Neural progenitor cell (in vitro differentiated cells): ENCODE measurements around the gene DNAJC15. TPM values are rescaled to one million over a fixed set of nuclear protein-coding genes. Genes with fewer than 3 reads are reported as not detected.

Experiments
- DNase-seq: peaks from one replicate; pipeline ENCODE4 v3.0.0-alpha.2; 2016; ENCODE audit warnings: low spot score
- H2AFZ ChIP-seq: fragments of 200-600 bp; sonication (generic); replicated peaks from 2 replicates; pipeline ENCODE4 v1.6.1; 2016; ENCODE audit warnings: antibody characterized with exemption
- H3F3A ChIP-seq: fragments of 200-600 bp; sonication (generic); 2 replicates; pipeline ENCODE4 v1.6.1; 2016; ENCODE audit warnings: antibody characterized with exemption, low read depth
- H3K27ac ChIP-seq: fragments of 200-600 bp; sonication (generic); 2 replicates; pipeline ENCODE4 v1.5.1; 2016; ENCODE audit warnings: mild to moderate bottlenecking
- H3K27me3 ChIP-seq: fragments of 200-600 bp; sonication (generic); 2 replicates; pipeline ENCODE4 v1.6.1; 2016; ENCODE audit warnings: mild to moderate bottlenecking, moderate library complexity
- H3K36me3 ChIP-seq: fragments of 200-600 bp; sonication (generic); 2 replicates; pipeline ENCODE4 v1.5.1; 2016
- H3K4me1 ChIP-seq: fragments of 200-600 bp; sonication (generic); 2 replicates; pipeline ENCODE4 v1.6.1; 2016; ENCODE audit warnings: mixed run types
- H3K4me2 ChIP-seq: fragments of 200-600 bp; sonication (generic); 2 replicates; pipeline ENCODE4 v1.6.1; 2016
- H3K4me3 ChIP-seq: fragments of 200-600 bp; sonication (generic); 2 replicates; pipeline ENCODE4 v1.5.1; 2016
- H3K79me2 ChIP-seq: fragments of 200-600 bp; sonication (generic); 2 replicates; pipeline ENCODE4 v1.6.1; 2016; ENCODE audit warnings: low read depth
- H3K9ac ChIP-seq: fragments of 200-600 bp; sonication (generic); 2 replicates; pipeline ENCODE4 v1.6.1; 2016
- H3K9me3 ChIP-seq: fragments of 200-600 bp; sonication (generic); 2 replicates; pipeline ENCODE4 v1.5.1; 2016; ENCODE audit warnings: low read depth
- H4K20me1 ChIP-seq: fragments of 200-600 bp; sonication (generic); 2 replicates; pipeline ENCODE4 v1.6.1; 2016; ENCODE audit warnings: low read depth
- H3K27ac Mint-ChIP-seq: 3 replicates; pipeline ENCODE4 v1.8.0; 2021; ENCODE audit warnings: mixed read lengths
- H3K27me3 Mint-ChIP-seq: 2 replicates; pipeline ENCODE4 v1.8.0; 2022; ENCODE audit warnings: low read depth, mild to moderate bottlenecking, inconsistent platforms, moderate library complexity, mixed read lengths; ENCODE audit not compliant: insufficient read depth
- H3K36me3 Mint-ChIP-seq: 3 replicates; pipeline ENCODE4 v1.8.0; 2021; ENCODE audit warnings: mixed read lengths
- H3K4me1 Mint-ChIP-seq: 3 replicates; pipeline ENCODE4 v1.8.0; 2021; ENCODE audit warnings: mixed read lengths
- H3K4me3 Mint-ChIP-seq: 3 replicates; pipeline ENCODE4 v1.8.0; 2021; ENCODE audit warnings: mild to moderate bottlenecking, moderate library complexity, mixed read lengths
- H3K9me3 Mint-ChIP-seq: 3 replicates; pipeline ENCODE4 v1.8.0; 2020; ENCODE audit warnings: mixed read lengths
- EZH2 ChIP-seq: fragments of 200-600 bp; sonication (generic); IDR thresholded peaks from 2 replicates; pipeline ENCODE4 v1.6.1; 2017; ENCODE audit warnings: antibody characterized with exemption, mild to moderate bottlenecking, moderate library complexity
- EZH2phosphoT487 ChIP-seq: fragments of 200-600 bp; sonication (generic); IDR thresholded peaks from 2 replicates; pipeline ENCODE4 v1.6.1; 2017; ENCODE audit warnings: antibody characterized with exemption
- total RNA-seq: library from RNA; depleted of rRNA; stranded (reverse); fragments of >200 nt; gene quantifications from 2 replicates; pipeline ENCODE4 v1.2.3, GENCODE V29; 2015; ENCODE audit warnings: low replicate concordance
- TF ChIP-seq, protein P1 (sequence below): fragments of 200-600 bp; sonication (generic); IDR thresholded peaks from 2 replicates; pipeline ENCODE4 v1.5.1; 2017; ENCODE audit warnings: antibody characterized with exemption, mild to moderate bottlenecking

Gene DNAJC15
- total RNA-seq, 1 donor from 2014 or later: 3.2 TPM

DNA sequence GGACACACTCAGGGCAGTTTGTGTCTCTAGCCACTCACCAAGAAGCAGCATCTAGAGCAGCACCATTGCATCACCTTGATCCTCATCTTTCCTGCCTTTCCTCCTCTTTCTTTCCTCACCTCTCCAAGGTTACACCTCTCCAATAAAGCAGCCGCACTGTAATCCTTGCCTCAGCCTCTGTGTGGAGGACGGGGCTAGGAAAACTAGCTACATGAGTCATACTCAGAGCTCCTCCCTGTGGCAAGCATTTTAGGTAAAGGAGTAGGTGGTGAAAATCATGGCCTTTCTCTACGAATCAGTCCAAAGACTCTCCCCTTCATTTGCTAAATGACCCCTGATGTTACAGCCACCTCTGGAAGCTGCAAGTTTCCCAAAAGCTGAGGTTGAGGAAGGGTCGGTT lies 108.9 kb downstream of the DNAJC15 start:
- DNase-seq: peak; percentile 74
- peak overlapping the region; percentile 80 for H2AFZ ChIP-seq
- H3K27ac Mint-ChIP-seq: peak overlapping the region; percentile 12
- no peaks in the 10 kb centered on the region for H4K20me1 ChIP-seq
- no peak overlapping the region for H3K27ac ChIP-seq
- peaks cover 11% of the 10 kb centered on the region for H3F3A ChIP-seq
- H3K4me2 ChIP-seq: peak overlapping the region; percentile 28
- H3K4me3 ChIP-seq: no peak overlapping the region
- no peaks in the 10 kb centered on the region for H3K9me3 Mint-ChIP-seq
- H3K36me3 Mint-ChIP-seq: no peaks in the 10 kb centered on the region
- no peak overlapping the region for H3K4me3 Mint-ChIP-seq
- H3K27me3 Mint-ChIP-seq: peaks cover under 1% of the 10 kb centered on the region
- H3K4me1 Mint-ChIP-seq: peaks cover 37% of the 10 kb centered on the region
- H3K36me3 ChIP-seq: no peaks in the 10 kb centered on the region
- H3K79me2 ChIP-seq: no peaks in the 10 kb centered on the region
- TF ChIP-seq EZH2phosphoT487: no peak
- TF ChIP-seq, protein P1, sequence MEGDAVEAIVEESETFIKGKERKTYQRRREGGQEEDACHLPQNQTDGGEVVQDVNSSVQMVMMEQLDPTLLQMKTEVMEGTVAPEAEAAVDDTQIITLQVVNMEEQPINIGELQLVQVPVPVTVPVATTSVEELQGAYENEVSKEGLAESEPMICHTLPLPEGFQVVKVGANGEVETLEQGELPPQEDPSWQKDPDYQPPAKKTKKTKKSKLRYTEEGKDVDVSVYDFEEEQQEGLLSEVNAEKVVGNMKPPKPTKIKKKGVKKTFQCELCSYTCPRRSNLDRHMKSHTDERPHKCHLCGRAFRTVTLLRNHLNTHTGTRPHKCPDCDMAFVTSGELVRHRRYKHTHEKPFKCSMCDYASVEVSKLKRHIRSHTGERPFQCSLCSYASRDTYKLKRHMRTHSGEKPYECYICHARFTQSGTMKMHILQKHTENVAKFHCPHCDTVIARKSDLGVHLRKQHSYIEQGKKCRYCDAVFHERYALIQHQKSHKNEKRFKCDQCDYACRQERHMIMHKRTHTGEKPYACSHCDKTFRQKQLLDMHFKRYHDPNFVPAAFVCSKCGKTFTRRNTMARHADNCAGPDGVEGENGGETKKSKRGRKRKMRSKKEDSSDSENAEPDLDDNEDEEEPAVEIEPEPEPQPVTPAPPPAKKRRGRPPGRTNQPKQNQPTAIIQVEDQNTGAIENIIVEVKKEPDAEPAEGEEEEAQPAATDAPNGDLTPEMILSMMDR: peak; percentile 63
- peaks cover 35% of the 10 kb centered on the region for H3K4me1 ChIP-seq
- no peaks in the 10 kb centered on the region for H3K27me3 ChIP-seq
- H3K9me3 ChIP-seq: no peaks in the 10 kb centered on the region
- H3K9ac ChIP-seq: no peak overlapping the region

DNA sequence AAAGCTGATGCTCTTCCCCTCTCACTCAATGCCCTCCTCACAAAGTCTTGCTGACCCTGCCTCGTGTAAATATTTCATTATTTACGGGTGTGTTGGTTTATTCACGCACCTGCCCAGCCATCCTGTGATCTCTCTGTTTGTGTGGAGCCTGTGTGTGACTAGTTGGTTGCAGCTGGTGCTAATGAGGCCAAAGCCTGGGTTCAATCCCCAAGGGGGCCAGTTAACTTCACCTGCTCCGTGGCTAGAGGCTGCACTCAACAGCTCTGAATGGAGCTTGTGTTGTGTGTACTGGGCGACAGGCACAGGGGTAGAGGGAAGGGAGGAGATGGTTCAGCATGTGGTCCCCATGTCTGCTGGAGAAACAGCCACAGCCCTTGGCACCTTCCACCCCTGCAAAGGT lies 109.5 kb downstream of the DNAJC15 start:
- H3K4me1 Mint-ChIP-seq: peaks cover 30% of the 10 kb centered on the region
- Histone ChIP-seq H3K4me3 (no peak overlapping the region), H3K27me3 (no peaks in the 10 kb centered on the region), H3K9ac (no peak overlapping the region), H3K27ac (no peak overlapping the region), H3K36me3 (no peaks in the 10 kb centered on the region), H3K79me2 (no peaks in the 10 kb centered on the region), H4K20me1 (no peaks in the 10 kb centered on the region), H3K9me3 (no peaks in the 10 kb centered on the region), H3F3A (peaks cover 10% of the 10 kb centered on the region), H2AFZ (peak overlapping the region; percentile 80), H3K4me2 (peak overlapping the region; percentile 28), H3K4me1 (peaks cover 28% of the 10 kb centered on the region)
- H3K27ac Mint-ChIP-seq: no peak overlapping the region
- no peak overlapping the region for H3K4me3 Mint-ChIP-seq
- peak; percentile 26 for DNase-seq
- H3K36me3 Mint-ChIP-seq: no peaks in the 10 kb centered on the region
- H3K9me3 Mint-ChIP-seq: no peaks in the 10 kb centered on the region
- peaks cover 2% of the 10 kb centered on the region for H3K27me3 Mint-ChIP-seq
- TF ChIP-seq, protein P1: no peak
- TF ChIP-seq EZH2phosphoT487 (no peak), EZH2 (no peak)

DNA sequence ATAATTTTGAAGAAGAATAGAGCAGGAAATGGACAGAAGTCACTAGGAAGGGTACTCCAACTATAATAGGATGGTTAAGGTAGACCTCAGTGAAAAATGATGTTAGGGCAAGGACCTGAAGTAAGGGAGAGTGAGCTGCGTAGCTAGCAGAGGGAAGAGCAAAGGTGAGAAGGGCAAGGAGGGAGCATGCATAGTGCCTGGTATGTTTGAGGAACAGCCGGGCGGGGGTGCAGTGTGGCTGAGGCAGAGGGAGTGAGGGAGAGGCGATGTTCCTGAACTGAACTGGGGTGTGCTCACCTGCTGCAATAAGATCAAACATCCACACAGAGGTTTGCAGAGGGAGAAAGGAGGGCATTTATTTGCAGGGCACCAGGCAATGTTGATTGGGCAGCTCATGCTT lies 110.4 kb downstream of the DNAJC15 start:
- no peak overlapping the region for H2AFZ ChIP-seq
- peaks cover 19% of the 10 kb centered on the region for H3K4me1 ChIP-seq
- no peak overlapping the region for H3K4me2 ChIP-seq
- Mint-ChIP-seq H3K36me3 (no peaks in the 10 kb centered on the region), H3K27ac (no peak overlapping the region), H3K4me1 (peaks cover 21% of the 10 kb centered on the region), H3K9me3 (no peaks in the 10 kb centered on the region), H3K27me3 (peaks cover 4% of the 10 kb centered on the region), H3K4me3 (no peak overlapping the region)
- no peak overlapping the region for H3K4me3 ChIP-seq
- H3K27ac ChIP-seq: no peak overlapping the region
- no peaks in the 10 kb centered on the region for H4K20me1 ChIP-seq
- H3K79me2 ChIP-seq: no peaks in the 10 kb centered on the region
- H3K9ac ChIP-seq: no peak overlapping the region
- H3K27me3 ChIP-seq: no peaks in the 10 kb centered on the region
- H3K9me3 ChIP-seq: no peaks in the 10 kb centered on the region
- no peak for DNase-seq
- no peaks in the 10 kb centered on the region for H3K36me3 ChIP-seq
- TF ChIP-seq EZH2phosphoT487 (no peak), EZH2 (no peak)
- TF ChIP-seq, protein P1: no peak
- H3F3A ChIP-seq: peaks cover 10% of the 10 kb centered on the region
